Measurements from ENCODE around the gene ASXL1. TPM values are rescaled to one million over a fixed set of nuclear protein-coding genes. Genes with fewer than 3 reads are reported as not detected.

Gene ASXL1
- total RNA-seq, 4 donors from 2014 or later: 69.2 to 139 (median 104) TPM

DNA sequence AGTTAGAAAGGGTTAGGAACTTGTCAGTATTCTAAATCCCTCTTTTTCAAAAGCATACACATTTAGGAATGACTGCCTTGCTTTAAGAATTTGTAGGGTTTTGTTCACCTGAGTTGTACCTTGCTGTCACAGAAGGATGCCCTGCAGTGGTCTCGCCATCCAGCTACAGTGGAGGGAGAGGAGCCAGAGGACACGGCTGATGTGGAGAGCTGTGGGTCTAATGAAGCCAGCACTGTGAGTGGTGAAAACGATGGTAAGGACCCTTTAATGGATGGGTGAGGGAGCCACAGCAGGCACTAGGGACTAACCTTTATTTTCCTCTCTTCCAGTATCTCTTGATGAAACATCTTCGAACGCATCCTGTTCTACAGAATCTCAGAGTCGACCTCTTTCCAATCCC is 69.9 kb downstream of the ASXL1 start:
- TF ChIP-seq, protein P1, sequence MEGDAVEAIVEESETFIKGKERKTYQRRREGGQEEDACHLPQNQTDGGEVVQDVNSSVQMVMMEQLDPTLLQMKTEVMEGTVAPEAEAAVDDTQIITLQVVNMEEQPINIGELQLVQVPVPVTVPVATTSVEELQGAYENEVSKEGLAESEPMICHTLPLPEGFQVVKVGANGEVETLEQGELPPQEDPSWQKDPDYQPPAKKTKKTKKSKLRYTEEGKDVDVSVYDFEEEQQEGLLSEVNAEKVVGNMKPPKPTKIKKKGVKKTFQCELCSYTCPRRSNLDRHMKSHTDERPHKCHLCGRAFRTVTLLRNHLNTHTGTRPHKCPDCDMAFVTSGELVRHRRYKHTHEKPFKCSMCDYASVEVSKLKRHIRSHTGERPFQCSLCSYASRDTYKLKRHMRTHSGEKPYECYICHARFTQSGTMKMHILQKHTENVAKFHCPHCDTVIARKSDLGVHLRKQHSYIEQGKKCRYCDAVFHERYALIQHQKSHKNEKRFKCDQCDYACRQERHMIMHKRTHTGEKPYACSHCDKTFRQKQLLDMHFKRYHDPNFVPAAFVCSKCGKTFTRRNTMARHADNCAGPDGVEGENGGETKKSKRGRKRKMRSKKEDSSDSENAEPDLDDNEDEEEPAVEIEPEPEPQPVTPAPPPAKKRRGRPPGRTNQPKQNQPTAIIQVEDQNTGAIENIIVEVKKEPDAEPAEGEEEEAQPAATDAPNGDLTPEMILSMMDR (IDR thresholded peaks at IDR 0.05): no peak
- ATAC-seq (ENCODE audit: low FRiP score): no peak
- DNase-seq (ENCODE audit: low spot score): no peak

DNA sequence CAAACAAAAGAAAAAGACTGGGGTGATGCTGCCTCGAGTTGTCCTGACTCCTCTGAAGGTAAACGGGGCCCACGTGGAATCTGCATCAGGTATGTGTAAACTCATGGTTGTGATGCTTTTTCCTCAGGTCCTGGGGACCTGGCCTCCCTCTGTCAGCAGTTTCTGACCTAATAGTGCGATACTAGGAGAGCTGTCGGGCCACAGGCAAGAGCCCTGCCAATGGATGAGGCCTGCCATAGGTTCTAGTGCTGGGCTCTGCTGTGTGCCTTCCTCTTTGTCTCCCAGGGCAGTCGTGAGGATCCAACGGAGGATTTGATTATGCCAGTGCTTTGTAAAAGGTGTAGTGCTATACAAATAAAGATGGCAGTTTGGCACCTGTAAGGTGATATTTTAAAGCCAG is 71.2 kb downstream of the ASXL1 start:
- TF ChIP-seq, protein P1 (IDR thresholded peaks at IDR 0.05): no peak
- DNase-seq (ENCODE audit: low spot score): no peak
- no peak for ATAC-seq (ENCODE audit: low FRiP score)

DNA sequence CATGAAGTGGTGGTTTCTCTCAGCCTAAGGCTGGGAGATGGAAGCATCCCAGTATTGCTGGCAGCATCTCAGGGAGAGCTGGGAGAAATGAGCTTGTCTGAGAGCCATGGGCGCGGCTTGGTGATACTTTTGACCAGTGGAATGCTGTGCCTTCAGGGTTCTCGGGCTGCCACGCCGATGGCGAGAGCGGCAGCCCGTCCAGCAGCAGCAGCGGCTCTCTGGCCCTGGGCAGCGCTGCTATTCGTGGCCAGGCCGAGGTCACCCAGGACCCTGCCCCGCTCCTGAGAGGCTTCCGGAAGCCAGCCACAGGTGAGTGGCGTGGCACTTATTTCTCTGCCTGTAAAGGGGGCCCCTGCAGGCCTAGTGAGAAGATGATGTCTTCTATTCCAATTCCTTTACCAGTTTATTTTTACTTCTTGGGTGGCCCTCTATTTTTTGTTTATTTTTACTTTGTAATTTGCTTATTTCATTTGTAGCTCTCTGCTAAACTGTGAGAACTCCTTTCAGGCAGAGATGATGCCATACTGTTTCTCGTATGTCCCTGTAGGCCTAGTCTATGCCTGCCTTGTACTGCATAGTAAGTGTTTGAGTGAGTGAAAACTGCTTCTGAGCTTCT is 71.7 kb downstream of the ASXL1 start:
- TF ChIP-seq, protein P1 (IDR thresholded peaks at IDR 0.05): no peak
- ATAC-seq (ENCODE audit: low FRiP score): no peak
- DNase-seq (ENCODE audit: low spot score): no peak

DNA sequence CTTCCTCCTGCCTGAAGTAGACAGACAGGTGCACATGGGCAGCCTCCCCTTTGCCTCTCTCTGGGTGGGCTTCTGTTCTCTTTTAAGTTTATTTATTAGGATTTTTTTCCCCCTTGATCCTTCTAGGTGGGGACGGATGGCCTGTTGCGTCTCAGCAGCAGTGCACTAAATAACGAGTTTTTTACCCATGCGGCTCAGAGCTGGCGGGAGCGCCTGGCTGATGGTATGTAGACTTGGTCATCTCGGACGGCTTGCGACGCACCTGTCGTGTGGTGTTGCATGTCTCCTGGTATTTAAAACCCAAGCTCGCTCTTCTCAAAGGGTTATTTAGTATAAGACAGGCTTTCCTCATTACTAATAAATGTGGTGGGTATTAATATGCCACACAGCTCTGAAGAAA is 73.3 kb downstream of the ASXL1 start:
- no peak for ATAC-seq (ENCODE audit: low FRiP score)
- TF ChIP-seq, protein P1 (IDR thresholded peaks at IDR 0.05): no peak

DNA sequence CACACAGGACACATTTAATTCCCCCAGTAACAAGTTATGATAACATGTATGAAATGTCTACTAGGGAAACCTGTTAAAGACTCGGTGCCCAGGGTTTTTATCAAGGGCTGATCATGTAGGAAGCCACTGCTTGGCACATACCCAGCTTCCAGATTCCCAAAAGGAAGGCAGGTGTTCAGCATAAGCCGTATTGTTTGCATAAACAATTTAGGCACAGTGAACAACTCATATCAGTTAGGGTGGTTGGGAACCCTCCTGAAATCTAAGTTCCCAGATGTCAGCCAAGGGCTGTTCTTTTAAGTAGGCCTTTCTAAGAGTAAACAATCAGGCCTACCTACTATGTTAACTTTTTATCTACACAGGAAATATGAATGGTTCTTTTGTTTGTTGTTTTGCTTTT is 74.1 kb downstream of the ASXL1 start:
- TF ChIP-seq, protein P1 (IDR thresholded peaks at IDR 0.05): no peak
- DNase-seq (ENCODE audit: low spot score) (no peak), ATAC-seq (ENCODE audit: low FRiP score) (no peak)

More for the DNA sequence above, 73.3 kb downstream of the ASXL1 start:
- DNase-seq (ENCODE audit: low spot score): no peak

DNA sequence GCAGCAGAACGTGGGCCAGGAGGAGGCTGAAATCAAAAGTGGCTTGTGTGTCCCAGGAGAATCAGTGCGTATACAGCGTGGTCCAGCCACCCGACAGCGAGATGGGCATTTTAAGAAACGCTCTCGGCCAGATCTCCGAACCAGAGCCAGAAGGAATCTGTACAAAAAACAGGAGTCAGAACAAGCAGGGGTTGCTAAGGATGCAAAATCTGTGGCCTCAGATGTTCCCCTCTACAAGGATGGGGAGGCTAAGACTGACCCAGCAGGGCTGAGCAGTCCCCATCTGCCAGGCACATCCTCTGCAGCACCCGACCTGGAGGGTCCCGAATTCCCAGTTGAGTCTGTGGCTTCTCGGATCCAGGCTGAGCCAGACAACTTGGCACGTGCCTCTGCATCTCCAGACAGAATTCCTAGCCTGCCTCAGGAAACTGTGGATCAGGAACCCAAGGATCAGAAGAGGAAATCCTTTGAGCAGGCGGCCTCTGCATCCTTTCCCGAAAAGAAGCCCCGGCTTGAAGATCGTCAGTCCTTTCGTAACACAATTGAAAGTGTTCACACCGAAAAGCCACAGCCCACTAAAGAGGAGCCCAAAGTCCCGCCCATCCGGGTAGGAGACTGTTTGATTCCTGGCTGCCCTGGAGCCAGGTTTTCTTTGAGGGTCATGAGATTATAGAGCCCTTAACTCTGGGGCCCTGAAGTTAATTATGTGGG is 75.3 kb downstream of the ASXL1 start:
- ATAC-seq (ENCODE audit: low FRiP score) (no peak), DNase-seq (ENCODE audit: low spot score) (no peak)
- TF ChIP-seq, protein P1 (IDR thresholded peaks at IDR 0.05): no peak

DNA sequence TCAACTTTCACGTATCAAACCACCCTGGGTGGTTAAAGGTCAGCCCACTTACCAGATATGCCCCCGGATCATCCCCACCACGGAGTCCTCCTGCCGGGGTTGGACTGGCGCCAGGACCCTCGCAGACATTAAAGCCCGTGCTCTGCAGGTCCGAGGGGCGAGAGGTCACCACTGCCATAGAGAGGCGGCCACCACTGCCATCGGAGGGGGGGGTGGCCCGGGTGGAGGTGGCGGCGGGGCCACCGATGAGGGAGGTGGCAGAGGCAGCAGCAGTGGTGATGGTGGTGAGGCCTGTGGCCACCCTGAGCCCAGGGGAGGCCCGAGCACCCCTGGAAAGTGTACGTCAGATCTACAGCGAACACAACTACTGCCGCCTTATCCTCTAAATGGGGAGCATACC is 76.3 kb downstream of the ASXL1 start:
- DNase-seq (ENCODE audit: low spot score) (no peak), ATAC-seq (ENCODE audit: low FRiP score) (no peak)
- TF ChIP-seq, protein P1 (IDR thresholded peaks at IDR 0.05): no peak

Data from omental fat pad (tissue), 4 donors.